Measurements from ENCODE around the gene CEBPG.

DNA sequence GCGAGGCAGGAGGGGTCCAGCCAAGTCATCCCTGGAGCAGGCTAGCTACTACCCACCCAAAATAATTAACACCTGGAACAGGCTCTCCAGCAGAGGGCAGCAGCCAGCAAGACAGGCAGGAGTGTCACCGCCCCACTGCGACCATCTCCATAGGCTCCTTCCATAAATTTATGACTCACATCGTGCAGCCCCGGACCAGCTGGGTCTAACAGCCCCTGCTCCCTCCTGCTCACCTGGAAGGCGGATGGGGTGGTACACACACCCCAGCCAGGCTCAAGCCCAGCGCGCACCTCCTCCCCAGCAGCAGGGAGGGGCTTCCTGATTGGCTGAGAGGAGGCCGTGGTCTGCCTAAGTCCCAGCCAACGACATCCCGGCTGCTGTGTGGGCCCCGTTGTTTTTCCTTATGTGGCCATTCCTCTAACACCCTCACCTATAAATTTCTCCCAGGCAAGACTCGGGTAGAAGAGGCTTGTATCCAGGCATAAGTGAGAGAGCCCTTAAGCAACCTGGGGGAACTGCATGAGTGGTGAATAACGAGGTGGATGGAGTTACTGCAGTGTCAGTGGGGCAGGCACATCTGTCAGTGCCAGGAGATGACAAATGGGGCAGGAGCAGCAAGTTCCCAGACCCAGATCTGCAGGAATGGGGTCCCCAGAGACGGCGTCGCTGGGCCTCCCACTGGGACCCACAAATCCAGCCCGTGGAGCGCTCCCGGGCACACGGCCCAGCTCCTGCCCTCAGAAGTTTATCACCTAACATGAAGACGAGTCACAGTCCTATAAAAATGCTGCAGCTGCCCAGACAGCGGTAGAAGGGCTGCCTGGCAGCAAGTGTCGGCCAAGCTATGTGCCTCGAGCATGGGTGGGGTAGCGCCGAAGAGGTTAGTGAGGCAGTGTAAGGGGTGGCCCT, 43.1 kb downstream of the CEBPG start:
- TF ChIP-seq, protein P1, sequence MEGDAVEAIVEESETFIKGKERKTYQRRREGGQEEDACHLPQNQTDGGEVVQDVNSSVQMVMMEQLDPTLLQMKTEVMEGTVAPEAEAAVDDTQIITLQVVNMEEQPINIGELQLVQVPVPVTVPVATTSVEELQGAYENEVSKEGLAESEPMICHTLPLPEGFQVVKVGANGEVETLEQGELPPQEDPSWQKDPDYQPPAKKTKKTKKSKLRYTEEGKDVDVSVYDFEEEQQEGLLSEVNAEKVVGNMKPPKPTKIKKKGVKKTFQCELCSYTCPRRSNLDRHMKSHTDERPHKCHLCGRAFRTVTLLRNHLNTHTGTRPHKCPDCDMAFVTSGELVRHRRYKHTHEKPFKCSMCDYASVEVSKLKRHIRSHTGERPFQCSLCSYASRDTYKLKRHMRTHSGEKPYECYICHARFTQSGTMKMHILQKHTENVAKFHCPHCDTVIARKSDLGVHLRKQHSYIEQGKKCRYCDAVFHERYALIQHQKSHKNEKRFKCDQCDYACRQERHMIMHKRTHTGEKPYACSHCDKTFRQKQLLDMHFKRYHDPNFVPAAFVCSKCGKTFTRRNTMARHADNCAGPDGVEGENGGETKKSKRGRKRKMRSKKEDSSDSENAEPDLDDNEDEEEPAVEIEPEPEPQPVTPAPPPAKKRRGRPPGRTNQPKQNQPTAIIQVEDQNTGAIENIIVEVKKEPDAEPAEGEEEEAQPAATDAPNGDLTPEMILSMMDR (conservative IDR thresholded peaks at IDR 0.05) = peak; percentile 91
- TF ChIP-seq ZFX (IDR thresholded peaks at IDR 0.05) = no peak
